Measurements from ENCODE around the gene SERPINA3. TPM values are rescaled to one million over a fixed set of nuclear protein-coding genes. Genes with fewer than 3 reads are reported as not detected.

The SERPINA3 gene
- total and polyA plus RNA-seq, 10 of the 15 experiments (the other 5 are each of a cell fraction or from before 2014, with no cell fraction given), result 2.2 TPM; not detected in 9

- no peak for TF ChIP-seq E2F8 (IDR thresholded peaks at IDR 0.05; ENCODE audit: low read depth, partially characterized antibody)
- TF ChIP-seq SMARCA5 (IDR thresholded peaks at IDR 0.05), result no peak
- no peak for TF ChIP-seq SUPT20H (IDR thresholded peaks at IDR 0.05; ENCODE audit: borderline replicate concordance, control insufficient read depth, low read depth, low read length)
- no peak for TF ChIP-seq POLR2AphosphoS2 (IDR thresholded peaks at IDR 0.05; ENCODE audit: low read depth, low read length)
- TF ChIP-seq, protein P1, sequence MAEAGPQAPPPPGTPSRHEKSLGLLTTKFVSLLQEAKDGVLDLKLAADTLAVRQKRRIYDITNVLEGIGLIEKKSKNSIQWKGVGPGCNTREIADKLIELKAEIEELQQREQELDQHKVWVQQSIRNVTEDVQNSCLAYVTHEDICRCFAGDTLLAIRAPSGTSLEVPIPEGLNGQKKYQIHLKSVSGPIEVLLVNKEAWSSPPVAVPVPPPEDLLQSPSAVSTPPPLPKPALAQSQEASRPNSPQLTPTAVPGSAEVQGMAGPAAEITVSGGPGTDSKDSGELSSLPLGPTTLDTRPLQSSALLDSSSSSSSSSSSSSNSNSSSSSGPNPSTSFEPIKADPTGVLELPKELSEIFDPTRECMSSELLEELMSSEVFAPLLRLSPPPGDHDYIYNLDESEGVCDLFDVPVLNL (IDR thresholded peaks at IDR 0.05; ENCODE audit: low read depth, low read length), result no peak
- TF ChIP-seq NRF1 (conservative IDR thresholded peaks at IDR 0.05; ENCODE audit: low read depth, low read length), result no peak
Observed at GRCh38 chr14:94671870-94672444, 59.8 kb downstream of the SERPINA3 start (continued).

DNA sequence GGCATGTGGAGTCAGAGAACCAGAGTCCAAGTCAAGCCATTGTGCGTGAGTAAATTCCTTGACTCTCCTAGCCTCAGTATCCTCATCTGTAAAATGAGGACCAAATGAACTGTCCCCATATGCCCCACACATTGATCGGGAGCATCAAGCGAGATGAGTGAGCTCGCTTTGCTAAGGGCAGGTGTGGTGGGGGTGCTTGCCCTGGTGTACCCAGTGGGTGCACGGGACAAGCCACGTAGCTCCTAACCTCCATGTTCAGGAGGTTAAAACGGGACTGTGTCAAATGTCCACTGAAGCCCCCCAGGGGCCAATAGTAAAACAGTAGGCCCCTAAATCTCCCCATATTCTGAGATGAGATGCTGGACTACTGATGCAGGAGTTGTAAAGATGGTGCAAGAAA lies 60.9 kb downstream of the SERPINA3 start:
- ATAC-seq (no peak), FAIRE-seq (no peak), DNase-seq (ENCODE audit: low read depth, low spot score) (no peak)
- Histone ChIP-seq H3K27ac (ENCODE audit: control insufficient read depth, insufficient read depth) (no peak overlapping the region), H3K27me3 (replicated peaks in 1 of 2; ENCODE audit: control insufficient read depth in 2 of 2, insufficient read depth in 2 of 2, low read length in 1 of 2) (peaks cover 0 to 3% of the 10 kb centered on the region in 2 experiments; a peak in 1 of 4 replicates), H3K4me3 (no peak overlapping the region), H3K79me2 (ENCODE audit: control insufficient read depth, insufficient read depth, low read length) (no peaks in the 10 kb centered on the region), H3K4me1 (ENCODE audit: control insufficient read depth, insufficient read depth, low read length) (no peaks in the 10 kb centered on the region), H2AFZ (ENCODE audit: control insufficient read depth, low read depth, low read length) (no peak overlapping the region), H3K36me3 (ENCODE audit: control insufficient read depth in 2 of 2, insufficient read depth in 2 of 2, low read length in 1 of 2) (no peaks in the 10 kb centered on the region), H3K9me3 (replicated peaks; ENCODE audit: control insufficient read depth, insufficient read depth, low read length) (no peaks in the 10 kb centered on the region), H3K4me2 (ENCODE audit: control insufficient read depth, insufficient read depth) (no peak overlapping the region), H3K9ac (ENCODE audit: control insufficient read depth, insufficient read depth, low read length) (no peak overlapping the region), H4K20me1 (ENCODE audit: control insufficient read depth, insufficient read depth) (no peaks in the 10 kb centered on the region)
- in situ Hi-C loops (cut with MboI), result no loop called here
- 40% methylated on average over 7 of the region's 7 CpGs for WGBS (ENCODE audit: insufficient coverage, insufficient replicate concordance, low lambda C conversion rate, missing lambda C conversion rate)
- BruUV-seq (replicated peaks), result no TSS peak
- POLR2A ChIA-PET, result no interaction called here
- RAD21 ChIA-PET (ENCODE audit: unreplicated experiment), result no interaction called here
- SMC1A ChIA-PET (ENCODE audit: uncharacterized antibody, unreplicated experiment), result no interaction called here
- CTCF ChIA-PET, result no interaction called here
- intact Hi-C loops (cut with micrococcal nuclease; ENCODE audit: unreplicated experiment), result no loop called here
- TF ChIP-seq NBN (IDR thresholded peaks at IDR 0.05) (no peak), PAX5 (IDR thresholded peaks at IDR 0.05; ENCODE audit: borderline replicate concordance, low read depth, low read length) (no peak), SUZ12 (IDR thresholded peaks at IDR 0.05; ENCODE audit: unreplicated experiment) (no peak), MAX (IDR thresholded peaks at IDR 0.05; ENCODE audit: low read depth, low read length) (no peak), ELK1 (IDR thresholded peaks at IDR 0.05; ENCODE audit: low read depth, low read length) (no peak), TBL1XR1 (IDR thresholded peaks at IDR 0.05; ENCODE audit: low read depth, low read length) (no peak), KAT2A (conservative IDR thresholded peaks at IDR 0.05; ENCODE audit: control insufficient read depth, low read depth, low read length) (no peak), BCL11A (IDR thresholded peaks at IDR 0.05; ENCODE audit: low read depth, low read length) (no peak), NFYB (IDR thresholded peaks at IDR 0.05; ENCODE audit: insufficient read depth, low read depth, low read length) (no peak), CEBPB (IDR thresholded peaks at IDR 0.05; ENCODE audit: borderline replicate concordance in 1 of 2, low read depth in 2 of 2, low read length in 2 of 2) (no peak), DPF2 (IDR thresholded peaks at IDR 0.05) (no peak), GATAD2B (conservative IDR thresholded peaks at IDR 0.05; ENCODE audit: low read depth) (no peak)

Data from GM12878 (cell line).